Femur (tissue), 1 donor: Measurements from ENCODE around the gene ANO1.
"Not testable (repeated sequence)": the region's sequence is repeated elsewhere in the genome, so short reads cannot be mapped to it uniquely, and the experiment has no call there.

Experiments used
- DNase-seq: peaks from one replicate; pipeline ENCODE4 v3.0.0-alpha.2; 2017

ANO1 gene

GRCh38 chr11:70193411-70194292 lies 115.5 kb downstream of the ANO1 start:
- DNase-seq, result no peak

- no peak for DNase-seq
Observed at GRCh38 chr11:70194792-70195791, 117.0 kb downstream of the ANO1 start.

GRCh38 chr11:70200212-70200844 lies 122.2 kb downstream of the ANO1 start:
- DNase-seq, result no peak

- DNase-seq, result not testable (repeated sequence)
Observed at GRCh38 chr11:70201047-70201446, 122.9 kb downstream of the ANO1 start.

- no peak for DNase-seq
Observed at GRCh38 chr11:70201882-70202861, 124.1 kb downstream of the ANO1 start.

- DNase-seq, result peak; percentile 95
Observed at GRCh38 chr11:70202920-70203750, 125.0 kb downstream of the ANO1 start, which contains the start of gene FADD. Gene FADD, plus strand, starts transcription at chr11:70203296. Its CDS starts 164 bp downstream, at chr11:70203460.

- peak; percentile 65 for DNase-seq
Observed at GRCh38 chr11:70203751-70204465, 125.8 kb downstream of the ANO1 start.

- DNase-seq, result no peak
Observed at GRCh38 chr11:70204466-70204799, 126.3 kb downstream of the ANO1 start.

GRCh38 chr11:70205049-70205725 lies 127.1 kb downstream of the ANO1 start:
- DNase-seq, result no peak

- DNase-seq, result no peak
Observed at GRCh38 chr11:70205766-70206165, 127.6 kb downstream of the ANO1 start.

- DNase-seq, result no peak
Observed at GRCh38 chr11:70206226-70206981, 128.3 kb downstream of the ANO1 start.

- DNase-seq, result no peak
Observed at GRCh38 chr11:70206982-70207376, 128.9 kb downstream of the ANO1 start.

- DNase-seq, result no peak
Observed at GRCh38 chr11:70207531-70208131, 129.5 kb downstream of the ANO1 start.

- DNase-seq, result no peak
Observed at GRCh38 chr11:70209391-70209912, 131.3 kb downstream of the ANO1 start.

- DNase-seq, result no peak
Observed at GRCh38 chr11:70210051-70210501, 132.0 kb downstream of the ANO1 start.

- no peak for DNase-seq
Observed at GRCh38 chr11:70210530-70210929, 132.4 kb downstream of the ANO1 start.

GRCh38 chr11:70212227-70212811 lies 134.2 kb downstream of the ANO1 start:
- no peak for DNase-seq
